Panc1 (cell line): Measurements from ENCODE around the gene CLCN2. TPM values are rescaled to one million over a fixed set of nuclear protein-coding genes. Genes with fewer than 3 reads are reported as not detected.
A peak's percentile ranks its signal among the peaks of the same experiment; 100 is the strongest.

Experiments used
- ATAC-seq: fragments of 200-7000 bp; cut with Tn5 transposase; 2 replicates; pipeline ENCODE4 v1.9.1; 2020; ENCODE audit warnings: mild to moderate bottlenecking, moderate library complexity
- BruUV-seq: library from RNA; stranded (reverse); fragments of 400-500 nt; replicated peaks from 2 replicates; lab custom pipeline; 2021; lab: Mats Ljungman, UMichigan
- CTCF ChIA-PET: fragments of 300-600 bp; sonication (Branson Sonifier 250); formaldehyde crosslinking; loops from one replicate; lab custom pipeline; 2022; ENCODE audit warnings: antibody characterized with exemption; lab: Charles Lee
- POLR2A ChIA-PET: fragments of 300-600 bp; sonication (Branson Sonifier 250); formaldehyde crosslinking; loops from one replicate; lab custom pipeline; 2022; ENCODE audit warnings: antibody characterized with exemption; lab: Charles Lee
- DNase-seq: peaks from one replicate; pipeline ENCODE4 v3.0.0-alpha.2; 2010; ENCODE audit warnings: low read depth, low spot score
- H3K27ac ChIP-seq: 2 replicates; pipeline ENCODE4 v1.5.1; 2011; ENCODE audit warnings: mild to moderate bottlenecking, low read length, inconsistent platforms
- H3K27me3 ChIP-seq: fragments of 200-500 bp; sonication (Bioruptor generic); 2 replicates; pipeline ENCODE4 v1.6.0; 2014; ENCODE audit warnings: low read length, inconsistent platforms; ENCODE audit not compliant: control insufficient read depth, insufficient read depth
- H3K36me3 ChIP-seq: fragments of 200-500 bp; sonication (Bioruptor generic); 2 replicates; pipeline ENCODE4 v1.5.1; 2014; ENCODE audit warnings: inconsistent platforms, mild to moderate bottlenecking, low read length, moderate library complexity; ENCODE audit not compliant: control insufficient read depth, insufficient read depth
- H3K4me1 ChIP-seq: 2 replicates; pipeline ENCODE4 v1.5.1; 2011; ENCODE audit warnings: inconsistent platforms, mild to moderate bottlenecking, low read length, moderate library complexity; ENCODE audit not compliant: control insufficient read depth, insufficient read depth
- H3K4me3 ChIP-seq, 2 experiments: 2 replicates each; pipeline ENCODE4 v1.5.1; 2011 to 2012; ENCODE audit warnings: low read depth in 2 of 2, low read length in 2 of 2, mild to moderate bottlenecking in 2 of 2, inconsistent platforms in 1 of 2, moderate library complexity in 1 of 2
- H3K9me3 ChIP-seq: fragments of 200-500 bp; sonication (Bioruptor generic); 2 replicates; pipeline ENCODE4 v1.5.1; 2014; ENCODE audit warnings: low read depth, mild to moderate bottlenecking, inconsistent platforms, low read length, moderate library complexity; ENCODE audit not compliant: control insufficient read depth, insufficient read depth
- CTCF ChIP-seq: fragments of 450-650 bp; IDR thresholded peaks from 2 replicates; pipeline ENCODE4 v1.5.1; 2017; ENCODE audit warnings: mild to moderate bottlenecking
- POLR2AphosphoS5 ChIP-seq: IDR thresholded peaks from 2 replicates; pipeline ENCODE4 v1.6.1; 2012; ENCODE audit warnings: mild to moderate bottlenecking, low read depth, low read length, moderate library complexity
- REST ChIP-seq, 2 experiments: IDR thresholded peaks; 2 replicates each; pipeline ENCODE4 v1.6.1; 2011 to 2012; ENCODE audit warnings: low read depth in 2 of 2, control low read depth in 1 of 2, low read length in 1 of 2, mild to moderate bottlenecking in 1 of 2, moderate library complexity in 1 of 2; ENCODE audit not compliant: insufficient read depth in 1 of 2
- SIN3A ChIP-seq: IDR thresholded peaks from 2 replicates; pipeline ENCODE4 v1.6.1; 2012; ENCODE audit warnings: low read depth, mild to moderate bottlenecking, low read length, moderate library complexity, borderline replicate concordance; ENCODE audit not compliant: insufficient read depth
- TCF7L2 ChIP-seq: IDR thresholded peaks from 2 replicates; pipeline ENCODE4 v1.6.1; 2011; ENCODE audit warnings: mild to moderate bottlenecking, low read depth, low read length, inconsistent platforms
- in situ Hi-C: cut with HindIII; loops from 2 replicates; pipeline ENCODE4 v1.10.0; 2016; ENCODE audit warnings: low sequenced_read_pairs, low pct_unique_long_range_greater_than_20kb
- intact Hi-C: fragments of 100-400 bp; cut with micrococcal nuclease; formaldehyde crosslinking; loops from one replicate; pipeline ENCODE4 v1.10.0; 2022; ENCODE audit not compliant: unreplicated experiment
- total RNA-seq: library from RNA; stranded (reverse); gene quantifications from one replicate; pipeline ENCODE4 v1.2.1, GENCODE V29; 2021; ENCODE audit not compliant: unreplicated experiment

CLCN2 gene
- total RNA-seq, 1 experiment from 2014 or later = 22.5 TPM

- H3K27ac ChIP-seq = no peak overlapping the region
- intact Hi-C loops = no loop called here
- H3K36me3 ChIP-seq = no peaks in the 10 kb centered on the region
- H3K4me3 ChIP-seq = no peak overlapping the region
- CTCF ChIA-PET = interaction anchor here (0.6 kb wide), 1 partner anchor 261 kb away, joined by 3 read pairs; no protein-coding TSS in a partner anchor
- H3K4me1 ChIP-seq = no peaks in the 10 kb centered on the region
- POLR2A ChIA-PET = no interaction called here
- no peaks in the 10 kb centered on the region for H3K9me3 ChIP-seq
- ATAC-seq = 0 out of 2 replicates have a peak, but pooled peaks have one; percentile 17
- in situ Hi-C loops = no loop called here
- no peak for DNase-seq
- TF ChIP-seq CTCF (no peak), SIN3A (no peak), POLR2AphosphoS5 (no peak), REST (IDR thresholded peaks at IDR 0.05; ENCODE audit: insufficient read depth in 1 of 2, low read depth in 2 of 2, low read length in 1 of 2) (no peak), TCF7L2 (no peak)
- no TSS peak for BruUV-seq
- no peaks in the 10 kb centered on the region for H3K27me3 ChIP-seq
These were observed 48.0 kb upstream of the CLCN2 start for GRCh38 chr3:184409331-184409926.

GRCh38 chr3:184405075-184406030 lies 43.9 kb upstream of the CLCN2 start:
- H3K4me1 ChIP-seq = no peaks in the 10 kb centered on the region
- no TSS peak for BruUV-seq
- no peaks in the 10 kb centered on the region for H3K9me3 ChIP-seq
- TF ChIP-seq POLR2AphosphoS5 (no peak), REST (IDR thresholded peaks at IDR 0.05; ENCODE audit: insufficient read depth in 1 of 2, low read depth in 2 of 2, low read length in 1 of 2) (no peak)
- H3K27ac ChIP-seq = no peak overlapping the region
- in situ Hi-C loops = no loop called here
- peaks cover 2% of the 10 kb centered on the region; the same call in 1 of the 2 replicates for H3K27me3 ChIP-seq
- DNase-seq (no peak), ATAC-seq (peak; percentile 23; the same call in 1 of the 2 replicates)
- intact Hi-C loops = no loop called here
- POLR2A ChIA-PET = no interaction called here
- CTCF ChIA-PET = no interaction called here
- no peak overlapping the region for H3K4me3 ChIP-seq
- no peaks in the 10 kb centered on the region for H3K36me3 ChIP-seq
